ENCODE measurements around the gene PRKCE.
"Not testable (repeated sequence)": the region's sequence is repeated elsewhere in the genome, so short reads cannot be mapped to it uniquely, and the experiment has no call there.

The PRKCE gene

DNA sequence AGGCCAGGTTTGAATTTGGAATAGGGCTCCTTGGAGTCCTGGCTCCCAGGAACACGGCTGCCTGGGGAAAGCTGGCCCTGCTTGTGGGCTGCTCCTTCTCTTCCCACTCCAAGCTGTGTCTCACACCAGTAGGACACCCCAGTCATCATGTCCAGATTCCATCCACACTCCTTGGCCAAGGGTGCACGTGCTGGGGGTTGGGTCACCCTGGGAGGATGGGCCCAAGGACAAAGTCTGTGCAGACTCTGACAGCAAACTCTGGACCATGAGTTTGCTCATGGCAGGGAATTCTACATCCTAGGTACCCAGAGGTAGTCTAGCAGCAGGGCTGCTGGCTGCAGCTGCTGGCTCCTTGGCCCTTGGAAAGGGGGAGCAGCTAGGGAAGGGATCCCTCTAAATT is 543.4 kb downstream of the PRKCE start:
- DNase-seq (ENCODE audit: low spot score): no peak

DNA sequence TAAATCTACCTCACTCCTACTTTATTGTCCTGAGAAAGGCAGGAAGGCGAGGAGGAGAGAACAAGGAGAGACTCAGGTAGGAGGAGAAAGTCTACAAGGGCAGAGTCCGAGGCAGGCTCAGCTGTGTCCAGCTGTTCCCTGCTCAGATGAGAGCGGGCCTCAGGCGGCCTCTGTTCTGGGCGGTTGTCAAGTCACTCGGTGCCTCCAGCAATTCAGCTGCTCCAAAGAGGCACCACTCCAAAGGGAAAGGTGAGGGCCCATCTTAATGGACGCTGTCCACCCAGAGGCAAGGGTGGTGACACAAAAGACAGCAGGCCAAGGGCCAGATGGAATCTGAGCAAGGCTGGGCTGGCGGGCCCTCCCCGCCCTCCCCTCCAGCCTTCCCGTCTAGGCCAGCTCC is 544.3 kb downstream of the PRKCE start:
- no peak for DNase-seq (ENCODE audit: low spot score)

DNA sequence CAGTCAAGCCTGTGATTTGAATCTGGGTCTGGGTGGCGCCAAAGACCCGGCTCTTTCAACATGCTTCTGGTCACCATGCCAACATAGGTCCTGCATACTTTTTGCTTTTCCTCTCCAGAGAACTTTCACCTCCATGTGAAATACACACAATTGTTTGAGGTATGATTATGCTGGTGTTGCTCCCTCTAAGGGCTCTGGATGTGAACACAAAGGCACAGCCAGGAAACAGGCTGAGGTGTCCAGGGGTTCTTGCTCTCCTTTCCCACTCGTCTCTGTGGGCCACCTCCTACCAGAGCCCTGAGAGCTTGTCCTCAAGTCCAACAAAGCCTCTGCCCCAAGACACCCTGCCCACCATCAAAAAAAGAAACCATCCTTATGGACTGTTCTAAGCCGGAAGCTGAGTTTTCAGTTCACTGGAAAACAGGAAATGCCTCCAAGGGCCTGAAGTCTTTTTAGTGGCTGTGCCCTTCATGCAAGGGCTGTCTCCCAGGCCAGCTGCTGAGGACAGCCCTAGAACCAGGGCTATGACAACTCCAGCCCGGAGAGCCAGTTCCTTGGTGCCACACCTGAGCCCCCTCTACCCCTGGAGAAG is 545.5 kb downstream of the PRKCE start:
- no peak for DNase-seq (ENCODE audit: low spot score)

DNA sequence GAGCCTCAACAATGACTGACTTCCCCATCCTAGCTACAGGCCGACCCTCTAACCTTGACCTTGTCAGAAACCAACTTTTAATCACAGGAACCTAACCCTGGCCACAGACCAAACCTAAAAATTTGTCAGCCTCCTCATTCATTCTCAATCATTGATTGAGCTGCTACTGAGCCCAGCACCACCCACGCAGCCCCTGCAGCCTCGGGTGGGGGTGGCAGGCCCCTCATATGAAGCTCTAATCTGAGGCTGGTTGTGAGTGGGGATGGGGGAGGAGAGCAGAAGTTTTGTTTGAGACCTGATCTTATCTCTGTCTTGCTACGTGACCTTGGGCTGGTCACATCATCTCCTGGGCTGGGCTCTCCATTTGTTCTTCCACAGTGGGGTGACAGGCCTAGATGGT is 546.2 kb downstream of the PRKCE start:
- no peak for DNase-seq (ENCODE audit: low spot score)

DNA sequence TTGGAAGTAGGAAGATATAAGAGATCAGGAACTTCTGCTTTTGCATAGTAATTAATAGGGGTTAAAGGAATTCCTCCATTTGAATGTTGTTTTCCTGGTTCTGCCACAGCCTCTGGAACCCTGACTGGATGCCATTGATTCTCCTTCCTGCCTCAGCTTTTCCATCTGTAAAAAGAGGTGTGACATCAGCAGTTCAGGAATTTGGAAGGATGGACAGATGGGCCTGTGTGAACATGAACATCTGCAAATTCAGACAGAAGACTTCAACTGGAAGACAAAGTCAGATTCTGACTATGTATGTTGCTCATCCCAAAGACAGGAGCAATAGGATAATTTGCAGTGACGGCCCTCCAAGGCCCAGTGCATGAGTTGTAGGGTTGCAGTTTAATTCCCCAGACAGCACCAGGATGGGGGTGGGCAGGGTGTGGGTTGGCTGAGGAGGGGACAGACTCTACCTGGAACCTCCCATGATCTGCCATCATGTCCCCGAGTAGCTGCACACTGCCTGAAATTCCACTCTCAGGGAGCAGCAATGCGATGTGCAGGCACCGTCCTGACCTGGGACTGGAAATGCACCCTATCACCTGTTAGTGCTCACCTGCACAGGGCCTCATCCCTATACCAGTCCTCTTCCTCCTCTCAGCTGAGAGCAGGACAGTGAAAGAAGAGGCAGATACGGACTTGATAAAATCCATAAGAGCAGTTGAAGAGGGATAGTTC is 546.8 kb downstream of the PRKCE start:
- DNase-seq (ENCODE audit: low spot score): no peak

DNA sequence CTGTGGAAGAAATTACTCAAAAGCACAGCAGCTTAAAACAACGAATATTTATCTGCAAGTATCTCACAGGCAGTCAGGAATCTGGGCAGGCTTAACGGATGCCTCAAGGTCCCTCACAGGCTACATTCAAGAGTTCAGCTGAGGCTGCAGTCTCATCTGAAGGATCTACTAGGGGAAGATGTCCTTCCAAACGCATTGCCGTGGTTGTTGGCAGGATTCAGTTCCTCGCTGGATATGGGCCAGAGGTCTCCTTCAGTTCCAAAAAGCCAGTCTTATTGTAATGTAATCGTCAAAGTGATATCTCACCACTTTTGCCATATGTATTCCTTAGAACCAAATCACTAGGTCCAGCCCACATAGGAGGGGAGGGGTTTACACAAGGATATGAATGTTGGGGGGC is 547.5 kb downstream of the PRKCE start:
- no peak for DNase-seq (ENCODE audit: low spot score)

DNA sequence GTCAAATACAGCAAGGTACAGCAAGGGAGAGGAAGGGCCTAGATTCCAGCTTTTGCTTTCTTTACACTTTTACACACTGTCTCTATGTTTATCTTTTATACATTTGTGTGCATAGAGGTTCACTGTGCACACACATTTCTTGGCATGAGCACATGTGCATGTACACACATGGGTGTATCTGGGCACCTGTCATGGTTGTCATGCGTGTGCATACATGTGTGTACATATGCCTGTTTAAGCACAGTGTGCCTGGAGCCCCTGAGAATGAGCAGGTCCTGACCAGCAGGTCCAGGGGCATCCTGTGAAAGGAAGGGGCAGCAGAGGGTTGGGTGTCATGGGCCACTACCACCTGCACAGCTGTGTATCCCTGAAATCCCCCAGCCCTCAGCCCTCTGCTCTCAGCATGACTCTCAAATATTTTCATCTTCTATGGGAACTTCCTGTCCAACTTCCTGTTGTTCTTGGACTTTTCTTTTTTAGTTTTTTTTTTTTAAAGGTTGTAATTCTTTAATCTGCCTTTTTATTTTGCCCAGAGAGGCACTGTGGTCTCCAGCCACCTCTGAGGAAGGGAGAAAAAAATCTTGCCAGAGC is 548.7 kb downstream of the PRKCE start:
- no peak for DNase-seq (ENCODE audit: low spot score)

DNA sequence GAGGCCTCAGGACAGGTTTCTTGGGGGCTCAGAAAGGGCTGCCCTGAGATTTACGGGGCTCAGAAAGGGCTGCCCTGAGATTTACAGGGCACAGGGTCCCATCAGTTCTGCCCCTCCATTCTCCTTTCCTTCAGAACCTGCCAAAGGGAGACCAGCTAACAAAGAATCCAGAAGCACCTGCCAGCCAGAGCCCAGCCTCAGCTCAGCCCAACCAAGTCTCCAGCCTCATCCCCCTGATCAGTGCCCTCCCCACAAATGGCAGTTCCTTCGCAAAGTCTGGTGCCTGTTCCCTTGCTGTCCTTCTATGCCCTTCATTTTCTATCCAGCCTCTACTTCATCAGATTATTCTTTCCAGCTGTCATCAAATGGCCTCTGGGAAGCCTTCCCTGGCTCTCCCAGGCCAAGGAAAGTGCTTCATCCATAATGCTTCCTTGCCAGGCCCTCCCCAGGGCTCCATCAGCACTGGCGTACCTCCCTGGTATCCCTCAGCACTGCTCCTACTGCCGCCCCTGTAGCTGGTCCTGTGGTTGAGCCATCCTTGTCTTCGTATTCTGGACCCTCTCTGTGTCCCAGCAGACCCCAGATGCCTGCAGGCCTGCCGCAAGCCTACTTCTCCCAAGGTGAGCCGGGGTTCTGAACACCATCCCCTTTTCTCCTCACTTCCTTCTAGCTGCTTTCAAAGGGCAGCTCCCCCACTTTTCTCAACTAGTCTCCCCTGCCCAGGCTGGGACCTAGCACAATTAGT is 549.6 kb downstream of the PRKCE start:
- no peak for DNase-seq (ENCODE audit: low spot score)

DNA sequence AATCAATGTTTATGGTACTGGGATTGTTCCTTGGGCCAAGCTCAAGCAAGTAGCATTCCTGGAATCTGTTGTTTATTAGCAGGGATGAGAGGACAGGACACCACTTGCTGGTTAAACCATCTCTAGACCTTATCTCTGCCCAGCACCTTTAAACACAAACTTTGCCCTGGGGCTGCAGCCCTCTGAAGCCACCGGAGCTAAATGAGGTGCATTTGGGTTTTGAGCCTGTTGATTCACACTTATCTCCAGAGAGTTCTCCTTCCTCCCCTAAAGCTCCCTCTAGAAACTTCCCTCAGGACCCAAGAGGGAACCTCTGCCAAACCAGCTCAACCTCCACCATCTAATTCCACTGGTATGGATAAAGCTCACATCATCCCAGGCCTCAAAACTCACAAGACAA is 551.0 kb downstream of the PRKCE start:
- no peak for DNase-seq (ENCODE audit: low spot score)

DNA sequence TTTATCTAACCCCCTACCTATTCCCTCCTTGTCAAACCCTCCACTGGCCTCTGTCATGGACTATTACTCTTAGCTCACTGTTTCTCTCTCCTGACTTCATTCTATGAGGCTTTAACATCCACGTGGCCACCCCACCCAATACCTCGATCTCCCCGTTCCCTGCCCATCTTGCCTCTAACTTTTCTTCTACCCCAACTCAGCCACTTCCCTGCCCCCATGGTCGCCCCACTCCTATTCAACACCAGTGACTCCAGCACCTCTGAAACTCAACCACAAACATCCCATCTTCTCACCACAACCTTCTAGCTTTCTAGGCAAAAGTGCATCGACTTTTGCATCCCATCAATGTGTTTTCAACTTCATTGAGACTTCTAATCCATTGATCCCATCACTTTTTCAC is 551.5 kb downstream of the PRKCE start:
- no peak for DNase-seq (ENCODE audit: low spot score)

DNA sequence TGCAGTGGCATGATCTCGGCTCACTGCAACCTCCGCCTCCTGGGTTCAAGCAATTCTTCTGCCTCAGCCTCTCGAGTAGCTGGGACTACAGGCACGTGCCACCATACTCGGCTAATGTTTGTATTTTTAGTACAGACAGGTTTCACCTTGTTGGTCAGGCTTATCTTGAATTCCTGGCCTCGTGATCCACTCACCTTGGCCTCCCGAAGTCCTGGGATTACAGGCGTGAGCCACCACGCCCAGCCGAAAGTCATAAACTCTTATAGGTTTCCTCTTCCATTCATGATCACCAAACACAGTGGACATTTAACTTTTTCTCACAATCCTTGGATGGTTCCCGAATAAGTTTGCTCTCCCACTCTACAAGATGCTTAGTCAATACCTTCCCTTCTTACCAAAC is 552.2 kb downstream of the PRKCE start:
- not testable (repeated sequence) for DNase-seq (ENCODE audit: low spot score)

DNA sequence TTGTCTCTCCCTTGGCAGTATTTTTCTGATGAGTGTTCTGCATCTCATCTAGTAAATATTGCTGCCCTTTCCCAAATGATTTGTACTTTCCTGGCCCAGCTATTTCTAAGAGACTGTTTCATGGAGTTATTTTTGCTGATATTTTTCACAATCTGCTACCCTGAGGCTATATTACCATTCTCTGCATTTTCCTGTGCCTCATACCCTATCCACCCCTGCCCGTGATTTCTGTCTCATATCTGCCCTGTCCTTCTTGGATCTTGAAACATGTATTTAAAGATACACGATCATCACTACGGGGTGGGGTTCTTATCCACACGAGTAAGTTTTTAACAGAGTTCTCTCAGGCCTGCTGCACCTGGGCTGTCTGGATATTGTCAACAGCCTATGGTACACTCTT is 556.1 kb downstream of the PRKCE start:
- DNase-seq (ENCODE audit: low spot score): no peak

DNA sequence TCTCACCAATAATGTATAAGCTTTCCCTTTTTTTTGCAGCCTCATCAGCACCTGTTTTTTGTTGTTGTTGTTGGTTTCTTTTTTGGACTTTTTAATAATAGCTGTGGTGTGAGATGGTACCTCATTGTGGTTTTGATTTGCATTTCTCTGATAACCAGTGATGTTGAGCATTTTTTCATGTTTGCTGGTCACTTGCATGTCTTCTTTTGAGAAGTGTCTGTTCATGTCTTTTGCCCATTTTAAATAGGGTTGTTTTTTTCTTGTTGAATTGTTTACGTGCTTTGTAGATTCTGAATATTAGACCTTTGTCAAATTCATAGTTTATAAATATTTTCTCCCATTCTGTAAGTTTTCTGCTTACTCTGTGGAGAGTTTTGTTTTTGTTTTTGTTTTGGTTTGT is 557.3 kb downstream of the PRKCE start:
- no peak for DNase-seq (ENCODE audit: low spot score)

DNA sequence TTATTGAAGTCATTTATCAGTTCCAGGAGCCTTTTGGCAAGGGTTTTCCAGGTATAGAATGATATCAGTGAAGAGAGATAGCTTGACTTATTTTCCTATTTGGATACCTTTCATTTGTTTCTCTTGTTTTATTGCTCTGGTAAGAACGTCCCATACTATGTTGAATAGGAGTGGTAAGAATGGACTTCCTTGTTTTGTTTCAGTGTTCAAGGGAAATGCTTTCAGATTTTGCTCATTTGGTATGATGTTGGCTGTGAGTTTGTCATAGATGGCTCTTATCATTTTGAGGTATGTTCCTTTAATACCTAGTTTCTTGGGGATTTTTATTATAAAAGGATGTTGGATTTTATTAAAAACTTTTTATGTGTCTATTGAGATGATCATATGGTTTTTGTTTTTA is 558.6 kb downstream of the PRKCE start:
- DNase-seq (ENCODE audit: low spot score): no peak

DNA sequence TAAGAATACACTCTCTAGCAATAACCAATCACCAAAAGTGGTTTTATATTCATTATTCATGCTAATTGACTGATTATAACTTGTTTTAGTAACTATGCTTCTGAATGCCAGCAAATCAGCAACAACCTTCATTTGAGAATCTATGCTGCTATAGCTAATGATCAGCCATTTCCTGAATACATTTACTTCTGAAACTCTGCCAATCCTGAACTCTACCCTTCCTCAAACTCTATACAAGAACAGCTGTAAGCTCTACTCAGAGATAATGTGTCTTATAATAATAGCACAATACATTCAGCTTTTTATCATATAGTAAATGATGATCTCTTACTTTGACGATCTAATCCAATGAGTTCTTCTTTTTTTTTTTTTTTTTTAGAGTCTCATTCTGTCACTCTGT is 560.0 kb downstream of the PRKCE start:
- no peak for DNase-seq (ENCODE audit: low spot score)

DNA sequence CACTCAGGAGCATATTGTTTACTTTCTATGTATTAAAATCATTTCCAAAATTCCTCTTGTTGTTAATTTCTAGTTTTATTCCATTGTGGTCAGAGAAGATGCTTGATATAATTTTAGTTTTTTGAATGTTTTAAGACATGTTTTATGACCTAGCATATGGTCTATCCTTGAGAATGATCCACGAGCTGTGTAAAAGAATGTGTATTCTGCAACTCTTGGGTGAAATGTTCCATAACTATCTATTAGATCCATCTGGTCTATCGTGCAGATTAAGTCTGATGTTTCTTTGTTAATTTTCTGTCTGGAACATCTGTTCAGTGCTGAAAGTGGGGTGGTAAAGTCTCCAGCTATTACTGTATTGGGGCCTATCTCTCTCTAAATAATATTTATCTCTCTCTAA is 562.4 kb downstream of the PRKCE start:
- no peak for DNase-seq (ENCODE audit: low spot score)

DNA sequence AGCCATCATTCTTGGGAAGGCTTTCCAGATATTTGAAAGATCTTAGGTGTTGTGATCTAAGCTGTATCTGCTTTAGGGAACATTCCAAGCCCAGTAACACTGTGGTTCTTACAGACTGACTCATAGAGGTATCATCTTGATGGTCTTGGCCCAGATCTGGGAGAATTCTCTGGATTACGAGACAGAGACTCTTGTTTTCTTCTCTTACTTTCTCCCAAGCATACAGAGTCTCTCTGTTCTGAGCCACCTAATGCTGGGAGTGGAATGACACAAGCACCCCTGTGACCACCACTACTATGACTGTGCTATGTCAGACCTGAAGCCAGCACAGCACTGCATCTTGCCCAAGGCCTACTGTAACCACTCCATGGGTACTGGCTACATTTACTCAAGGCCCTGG is 564.7 kb downstream of the PRKCE start:
- DNase-seq (ENCODE audit: low spot score): no peak

DNA sequence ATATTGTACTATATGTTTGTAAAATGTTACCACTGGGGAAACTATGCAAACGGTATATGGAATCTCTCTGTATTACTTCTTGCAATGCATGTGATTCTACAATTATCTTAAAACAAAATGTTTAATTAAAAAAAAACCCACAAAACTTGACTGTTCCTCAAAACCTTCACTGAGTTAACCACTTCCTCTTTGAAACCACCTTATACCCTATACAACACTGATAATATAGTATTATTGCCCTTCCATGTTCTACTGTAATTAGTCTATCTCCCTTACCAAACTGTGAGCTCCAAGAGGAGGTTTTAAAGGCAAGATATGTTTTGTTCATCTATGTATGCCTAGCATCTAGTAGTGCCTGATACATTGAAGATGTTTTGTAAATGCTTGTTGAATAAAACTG is 572.0 kb downstream of the PRKCE start:
- DNase-seq (ENCODE audit: low spot score): not testable (repeated sequence)

DNA sequence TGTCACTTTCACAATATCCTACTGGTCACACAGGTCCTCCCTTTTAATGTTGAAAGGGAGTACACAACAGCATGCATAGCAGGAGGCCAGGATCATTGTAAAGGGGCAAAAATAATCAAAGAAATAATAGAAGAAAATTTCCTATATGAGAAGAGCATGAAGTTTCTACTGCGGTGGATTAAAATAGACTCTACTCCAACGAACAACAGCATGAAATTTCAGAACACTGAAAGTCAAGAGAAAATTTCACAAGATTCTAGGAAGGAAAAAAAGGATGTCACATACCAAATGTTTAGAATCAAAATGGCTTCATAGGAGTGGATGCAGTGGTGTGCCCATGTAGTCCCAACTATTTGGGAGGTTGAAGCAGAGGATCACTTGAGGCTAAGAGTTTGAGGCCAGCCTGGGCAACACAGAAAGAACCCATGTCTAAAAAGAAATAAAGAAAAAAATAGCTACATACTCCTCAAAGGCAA is 573.7 kb downstream of the PRKCE start:
- DNase-seq (ENCODE audit: low spot score): no peak

DNA sequence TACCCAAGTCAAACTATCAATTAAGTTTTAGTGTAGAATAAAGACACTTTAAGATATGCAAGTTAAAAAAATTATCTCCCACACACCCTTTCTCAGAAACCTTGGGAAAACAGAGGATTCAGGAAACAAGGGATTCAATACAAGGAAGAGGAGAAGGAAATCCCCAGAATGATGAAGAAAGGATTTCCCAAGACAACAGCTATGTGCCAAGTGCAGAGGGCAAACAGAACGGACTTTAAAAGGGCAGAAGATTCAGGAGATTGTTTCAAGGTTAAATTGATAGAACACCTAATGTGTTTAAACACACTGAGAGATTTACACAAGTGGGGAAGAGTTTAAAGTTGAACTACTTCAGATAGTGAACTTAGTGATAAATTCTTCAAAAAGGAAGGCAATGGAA is 574.3 kb downstream of the PRKCE start:
- DNase-seq (ENCODE audit: low spot score): no peak

DNA sequence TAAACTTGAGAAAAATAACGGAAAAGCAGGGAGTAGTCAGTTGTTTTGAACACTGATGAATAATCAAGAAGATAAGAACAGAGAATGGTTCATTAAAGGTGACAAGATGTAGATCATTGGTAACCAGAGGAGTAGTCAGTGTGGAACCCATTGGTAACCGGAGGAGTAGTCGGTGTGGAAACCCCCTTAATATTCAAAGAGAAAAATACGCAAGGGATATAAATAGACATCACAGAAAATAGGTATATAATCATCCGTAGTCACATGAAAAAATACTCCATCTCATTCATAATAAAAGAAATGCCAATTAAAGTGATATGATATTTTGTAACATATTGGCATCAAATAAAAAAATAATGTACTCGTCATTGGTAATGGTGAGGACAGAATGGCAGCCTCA is 575.1 kb downstream of the PRKCE start:
- no peak for DNase-seq (ENCODE audit: low spot score)

DNA sequence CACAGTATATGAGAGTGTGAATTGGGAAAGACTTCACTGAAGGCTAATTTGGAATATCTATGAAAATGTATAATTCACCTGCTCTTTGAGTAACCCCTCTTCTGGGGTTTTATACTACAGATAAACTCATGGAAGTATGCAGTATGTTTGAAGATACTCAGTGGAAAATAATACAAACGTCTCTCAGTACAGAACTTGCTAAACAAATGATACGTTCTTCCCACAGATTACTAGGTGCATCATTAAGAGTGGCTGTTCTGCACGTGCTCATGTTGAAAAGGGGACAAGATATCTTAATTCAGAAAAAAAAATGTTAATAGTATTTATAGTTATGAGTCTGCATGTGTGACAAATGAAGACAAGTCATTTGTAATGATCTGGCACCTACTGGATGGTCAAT is 575.5 kb downstream of the PRKCE start:
- DNase-seq (ENCODE audit: low spot score): no peak

DNA sequence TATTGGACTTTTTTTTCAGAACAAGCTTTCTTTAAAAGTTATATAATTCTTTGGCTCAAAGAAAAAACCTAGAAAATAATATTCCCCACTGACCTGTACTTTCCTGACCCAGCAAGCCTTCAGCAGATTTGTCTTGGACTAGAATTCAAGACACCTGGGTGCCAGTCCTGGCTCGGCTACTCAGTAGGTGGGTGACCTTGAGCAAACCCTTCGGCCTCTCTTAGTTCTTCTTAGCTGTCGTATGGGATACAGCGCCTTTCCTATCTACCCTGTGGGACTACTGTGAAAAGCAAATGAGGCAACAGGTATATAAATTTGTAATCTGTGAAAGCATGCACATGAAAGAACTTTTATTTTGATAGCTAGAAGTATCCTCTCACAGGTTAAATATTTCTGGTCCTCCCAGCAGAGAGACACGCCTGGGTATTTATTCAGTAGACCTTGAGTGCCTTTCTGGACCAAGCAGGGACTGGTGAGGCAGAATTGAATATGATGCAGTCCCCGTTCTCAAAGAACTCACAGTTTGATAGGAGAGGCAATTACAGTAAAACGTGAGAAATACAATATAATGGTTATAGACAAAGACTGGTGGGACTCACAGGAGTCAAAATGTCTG is 576.3 kb downstream of the PRKCE start:
- DNase-seq (ENCODE audit: low spot score): no peak
